ENCODE data around the gene GRID1.

GRID1 gene

GRCh38 chr10:85696893-85697292 is 669.7 kb downstream of the GRID1 start:
- no peak overlapping the region for H3K9ac ChIP-seq (ENCODE audit: insufficient read length)
- DNase-seq (ENCODE audit: low read depth, low spot score): no peak
- no peak overlapping the region for H3K4me3 ChIP-seq
- H3K27ac ChIP-seq: no peak overlapping the region
- no peaks in the 10 kb centered on the region for H3K36me3 ChIP-seq (ENCODE audit: insufficient read depth, low read length)
- H3K9me3 ChIP-seq (ENCODE audit: low read depth, low read length): no peaks in the 10 kb centered on the region
- no peak for TF ChIP-seq POLR2AphosphoS5 (IDR thresholded peaks at IDR 0.05; ENCODE audit: borderline replicate concordance, low read depth, low read length)
- no peak for TF ChIP-seq FOXP2 (optimal IDR thresholded peaks at IDR 0.05; ENCODE audit: control extremely low read depth, extremely low read length, insufficient read depth)
- TF ChIP-seq EZH2 (IDR thresholded peaks at IDR 0.05): no peak

GRCh38 chr10:85682621-85683020 is 684.0 kb downstream of the GRID1 start:
- Histone ChIP-seq H3K4me3 (no peak overlapping the region), H3K36me3 (ENCODE audit: insufficient read depth, low read length) (no peaks in the 10 kb centered on the region), H3K9me3 (ENCODE audit: low read depth, low read length) (no peaks in the 10 kb centered on the region), H3K27ac (no peak overlapping the region), H3K9ac (ENCODE audit: insufficient read length) (no peak overlapping the region)
- no peak for DNase-seq (ENCODE audit: low read depth, low spot score)
- TF ChIP-seq POLR2AphosphoS5 (IDR thresholded peaks at IDR 0.05; ENCODE audit: borderline replicate concordance, low read depth, low read length): no peak
- no peak for TF ChIP-seq EZH2 (IDR thresholded peaks at IDR 0.05)

DNA sequence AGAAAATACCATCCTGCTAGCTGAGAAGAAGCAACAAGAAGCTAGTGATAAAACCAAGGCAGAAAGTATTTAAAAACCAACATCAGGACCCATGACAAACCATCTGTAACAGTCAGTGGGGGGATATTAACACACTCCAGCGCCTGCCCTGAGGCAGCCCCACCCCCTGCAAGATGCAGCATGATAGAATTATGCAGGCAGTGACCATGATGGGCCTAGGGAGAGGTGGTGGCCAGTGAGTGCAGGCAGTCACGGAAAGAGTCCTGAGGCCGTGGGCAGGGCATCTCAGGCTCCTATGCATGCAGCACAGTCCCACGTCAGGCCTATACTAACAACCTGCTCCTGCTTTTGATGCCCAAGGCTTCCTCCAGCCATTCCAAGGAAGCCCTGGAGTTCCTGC is 686.9 kb downstream of the GRID1 start:
- DNase-seq (ENCODE audit: low read depth, low spot score): no peak
- H3K36me3 ChIP-seq (ENCODE audit: insufficient read depth, low read length): no peaks in the 10 kb centered on the region
- TF ChIP-seq FOXP2 (optimal IDR thresholded peaks at IDR 0.05; ENCODE audit: control extremely low read depth, extremely low read length, insufficient read depth) (no peak), POLR2AphosphoS5 (IDR thresholded peaks at IDR 0.05; ENCODE audit: borderline replicate concordance, low read depth, low read length) (no peak), EZH2 (IDR thresholded peaks at IDR 0.05) (no peak)
- no peak overlapping the region for H3K9ac ChIP-seq (ENCODE audit: insufficient read length)
- H3K9me3 ChIP-seq (ENCODE audit: low read depth, low read length): no peaks in the 10 kb centered on the region
- H3K4me3 ChIP-seq: no peak overlapping the region
- no peak overlapping the region for H3K27ac ChIP-seq

- TF ChIP-seq FOXP2 (optimal IDR thresholded peaks at IDR 0.05; ENCODE audit: control extremely low read depth, extremely low read length, insufficient read depth) (no peak), POLR2AphosphoS5 (IDR thresholded peaks at IDR 0.05; ENCODE audit: borderline replicate concordance, low read depth, low read length) (no peak), EZH2 (IDR thresholded peaks at IDR 0.05) (no peak)
- Histone ChIP-seq H3K36me3 (ENCODE audit: insufficient read depth, low read length) (no peaks in the 10 kb centered on the region), H3K9me3 (ENCODE audit: low read depth, low read length) (no peaks in the 10 kb centered on the region), H3K27ac (no peak overlapping the region), H3K9ac (ENCODE audit: insufficient read length) (no peak overlapping the region), H3K4me3 (no peak overlapping the region)
- DNase-seq (ENCODE audit: low read depth, low spot score): no peak
Observed at GRCh38 chr10:85679061-85679460, 687.5 kb downstream of the GRID1 start.

GRCh38 chr10:85674851-85675250 is 691.7 kb downstream of the GRID1 start:
- no peak for DNase-seq (ENCODE audit: low read depth, low spot score)
- Histone ChIP-seq H3K36me3 (ENCODE audit: insufficient read depth, low read length) (no peaks in the 10 kb centered on the region), H3K4me3 (no peak overlapping the region), H3K27ac (no peak overlapping the region), H3K9ac (ENCODE audit: insufficient read length) (no peak overlapping the region), H3K9me3 (ENCODE audit: low read depth, low read length) (no peaks in the 10 kb centered on the region)
- TF ChIP-seq POLR2AphosphoS5 (IDR thresholded peaks at IDR 0.05; ENCODE audit: borderline replicate concordance, low read depth, low read length) (no peak), EZH2 (IDR thresholded peaks at IDR 0.05) (no peak), FOXP2 (optimal IDR thresholded peaks at IDR 0.05; ENCODE audit: control extremely low read depth, extremely low read length, insufficient read depth) (no peak)

DNA sequence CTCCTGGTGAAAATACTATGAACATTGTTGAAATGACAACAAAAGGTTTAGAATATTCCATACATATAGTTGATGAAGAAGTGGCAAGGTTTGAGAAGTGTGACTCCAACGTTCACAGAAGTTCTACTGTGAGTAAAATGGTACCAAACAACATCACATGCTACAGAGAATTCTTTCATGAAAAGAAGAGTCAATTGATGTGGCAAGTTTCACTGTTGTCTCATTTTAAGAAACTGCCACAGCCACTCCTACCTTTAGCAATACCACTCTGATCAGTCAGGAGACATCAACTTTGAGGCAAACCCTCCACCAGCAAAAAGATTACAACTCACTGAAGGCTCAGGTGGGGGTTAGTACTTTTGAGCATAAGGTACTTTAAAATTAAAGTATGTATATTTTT is 693.3 kb downstream of the GRID1 start:
- no peaks in the 10 kb centered on the region for H3K9me3 ChIP-seq (ENCODE audit: low read depth, low read length)
- H3K4me3 ChIP-seq: no peak overlapping the region
- no peak overlapping the region for H3K27ac ChIP-seq
- no peak for TF ChIP-seq FOXP2 (optimal IDR thresholded peaks at IDR 0.05; ENCODE audit: control extremely low read depth, extremely low read length, insufficient read depth)
- no peak for TF ChIP-seq POLR2AphosphoS5 (IDR thresholded peaks at IDR 0.05; ENCODE audit: borderline replicate concordance, low read depth, low read length)
- no peak for TF ChIP-seq EZH2 (IDR thresholded peaks at IDR 0.05)
- no peak overlapping the region for H3K9ac ChIP-seq (ENCODE audit: insufficient read length)
- H3K36me3 ChIP-seq (ENCODE audit: insufficient read depth, low read length): no peaks in the 10 kb centered on the region
- DNase-seq (ENCODE audit: low read depth, low spot score): no peak

DNA sequence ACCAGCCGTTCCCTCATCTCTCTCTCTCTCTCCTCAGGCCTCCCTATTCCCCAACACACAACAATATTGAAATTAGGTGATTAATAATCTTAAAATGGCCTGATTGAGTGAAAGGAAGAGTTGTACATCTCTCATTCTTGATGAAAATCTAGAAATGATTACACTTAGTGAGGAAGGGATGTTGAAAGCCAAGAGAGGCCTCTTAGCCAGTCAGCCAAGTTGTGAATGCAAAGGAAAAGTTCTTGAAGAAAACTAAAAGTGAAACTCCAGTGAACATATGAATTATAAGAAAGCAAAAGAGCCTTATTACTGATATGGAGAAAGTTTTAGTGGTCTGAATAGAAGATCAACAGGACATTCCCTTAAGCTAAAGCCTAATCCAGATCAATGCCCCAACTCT is 695.1 kb downstream of the GRID1 start:
- no peak for DNase-seq (ENCODE audit: low read depth, low spot score)
- H3K9me3 ChIP-seq (ENCODE audit: low read depth, low read length): no peaks in the 10 kb centered on the region
- no peak overlapping the region for H3K4me3 ChIP-seq
- H3K27ac ChIP-seq: no peak overlapping the region
- TF ChIP-seq POLR2AphosphoS5 (IDR thresholded peaks at IDR 0.05; ENCODE audit: borderline replicate concordance, low read depth, low read length): no peak
- no peak for TF ChIP-seq FOXP2 (optimal IDR thresholded peaks at IDR 0.05; ENCODE audit: control extremely low read depth, extremely low read length, insufficient read depth)
- TF ChIP-seq EZH2 (IDR thresholded peaks at IDR 0.05): no peak
- H3K36me3 ChIP-seq (ENCODE audit: insufficient read depth, low read length): no peaks in the 10 kb centered on the region
- no peak overlapping the region for H3K9ac ChIP-seq (ENCODE audit: insufficient read length)

DNA sequence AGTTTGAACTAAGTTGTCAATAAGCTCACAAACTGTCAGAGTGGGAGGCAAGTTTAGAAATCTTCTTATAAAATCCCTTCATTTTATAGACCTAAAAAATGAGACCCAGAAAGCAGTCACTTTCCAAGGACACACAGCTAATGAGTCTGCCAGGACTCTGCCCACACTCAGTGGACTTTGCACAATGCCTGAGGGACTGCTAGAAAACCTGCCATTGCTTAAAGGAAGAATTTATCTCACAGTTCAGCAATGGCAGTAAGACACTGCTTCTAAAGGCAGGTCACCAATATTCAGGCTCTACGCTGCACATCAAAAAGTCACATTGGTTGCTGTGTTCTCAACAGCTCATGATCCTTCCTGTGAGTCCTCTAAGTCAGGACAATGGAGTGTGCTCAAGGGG is 698.1 kb downstream of the GRID1 start:
- Histone ChIP-seq H3K4me3 (no peak overlapping the region), H3K36me3 (ENCODE audit: insufficient read depth, low read length) (no peaks in the 10 kb centered on the region), H3K9me3 (ENCODE audit: low read depth, low read length) (no peaks in the 10 kb centered on the region), H3K9ac (ENCODE audit: insufficient read length) (no peak overlapping the region), H3K27ac (no peak overlapping the region)
- TF ChIP-seq POLR2AphosphoS5 (IDR thresholded peaks at IDR 0.05; ENCODE audit: borderline replicate concordance, low read depth, low read length) (no peak), FOXP2 (optimal IDR thresholded peaks at IDR 0.05; ENCODE audit: control extremely low read depth, extremely low read length, insufficient read depth) (no peak), EZH2 (IDR thresholded peaks at IDR 0.05) (no peak)
- DNase-seq (ENCODE audit: low read depth, low spot score): no peak

DNA sequence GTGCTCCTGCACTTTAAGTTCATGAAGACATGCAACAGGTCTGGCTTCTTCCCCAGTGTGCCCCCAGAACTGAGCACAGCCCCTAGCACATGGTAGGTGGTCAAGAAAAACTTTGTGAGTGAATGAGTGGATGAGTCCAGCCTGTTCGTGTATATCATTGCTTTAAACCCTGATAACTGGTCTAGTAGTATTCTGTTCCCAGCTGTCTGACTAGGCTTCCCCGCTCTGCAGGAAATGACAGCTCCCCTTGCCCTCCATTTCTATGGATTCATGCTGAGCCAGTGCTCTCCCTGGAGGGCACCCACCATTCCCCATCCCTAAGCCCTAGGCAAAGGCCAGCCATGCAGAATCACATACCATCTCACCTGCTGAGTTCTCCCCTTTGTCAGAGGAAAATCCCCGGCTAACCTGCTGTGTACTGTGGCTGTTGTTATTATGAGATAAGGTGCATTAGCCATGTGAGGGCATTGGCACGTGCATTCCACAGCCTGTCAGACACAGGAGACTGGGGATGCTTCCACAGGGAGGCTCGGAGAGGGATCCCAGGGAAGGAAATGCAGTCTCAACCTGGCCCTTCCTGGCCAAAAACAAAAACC is 698.9 kb downstream of the GRID1 start:
- Histone ChIP-seq H3K9ac (ENCODE audit: insufficient read length) (no peak overlapping the region), H3K9me3 (ENCODE audit: low read depth, low read length) (no peaks in the 10 kb centered on the region), H3K36me3 (ENCODE audit: insufficient read depth, low read length) (no peaks in the 10 kb centered on the region), H3K27ac (no peak overlapping the region), H3K4me3 (no peak overlapping the region)
- TF ChIP-seq POLR2AphosphoS5 (IDR thresholded peaks at IDR 0.05; ENCODE audit: borderline replicate concordance, low read depth, low read length) (no peak), FOXP2 (optimal IDR thresholded peaks at IDR 0.05; ENCODE audit: control extremely low read depth, extremely low read length, insufficient read depth) (no peak), EZH2 (IDR thresholded peaks at IDR 0.05) (no peak)
- no peak for DNase-seq (ENCODE audit: low read depth, low spot score)
